ENCODE results near the gene PCDH1.

The PCDH1 gene

GRCh38 chr5:141873933-141874261 is 4.3 kb downstream of the PCDH1 start:
- DNase-seq (ENCODE audit: low spot score) = no peak

GRCh38 chr5:141872496-141873356 is 5.5 kb downstream of the PCDH1 start:
- no peak for DNase-seq (ENCODE audit: low spot score)

- DNase-seq (ENCODE audit: low spot score) = no peak
Measured at GRCh38 chr5:141871870-141872269, 6.3 kb downstream of the PCDH1 start.

- peak; percentile 68 for DNase-seq (ENCODE audit: low spot score)
Measured at GRCh38 chr5:141870871-141871270, 7.3 kb downstream of the PCDH1 start.

GRCh38 chr5:141870228-141870627 is 8.0 kb downstream of the PCDH1 start:
- peak; percentile 72 for DNase-seq (ENCODE audit: low spot score)

GRCh38 chr5:141869514-141869913 is 8.7 kb downstream of the PCDH1 start:
- peak; percentile 80 for DNase-seq (ENCODE audit: low spot score)

- DNase-seq (ENCODE audit: low spot score) = no peak
Measured at GRCh38 chr5:141869040-141869439, 9.2 kb downstream of the PCDH1 start.

- DNase-seq (ENCODE audit: low spot score) = no peak
Measured at GRCh38 chr5:141868541-141868940, 9.7 kb downstream of the PCDH1 start.

GRCh38 chr5:141867651-141868050 is 10.6 kb downstream of the PCDH1 start:
- no peak for DNase-seq (ENCODE audit: low spot score)

GRCh38 chr5:141867139-141867538 is 11.1 kb downstream of the PCDH1 start:
- no peak for DNase-seq (ENCODE audit: low spot score)

GRCh38 chr5:141866096-141866495 is 12.1 kb downstream of the PCDH1 start:
- peak; percentile 66 for DNase-seq (ENCODE audit: low spot score)

GRCh38 chr5:141865406-141865805 is 12.8 kb downstream of the PCDH1 start:
- no peak for DNase-seq (ENCODE audit: low spot score)

GRCh38 chr5:141864371-141865370 is 13.5 kb downstream of the PCDH1 start:
- peak; percentile 23 for DNase-seq (ENCODE audit: low spot score)

- no peak for DNase-seq (ENCODE audit: low spot score)
Measured at GRCh38 chr5:141863569-141864178, 14.5 kb downstream of the PCDH1 start.

- no peak for DNase-seq (ENCODE audit: low spot score)
Measured at GRCh38 chr5:141862936-141863543, 15.2 kb downstream of the PCDH1 start.

GRCh38 chr5:141861194-141861593 is 17.0 kb downstream of the PCDH1 start:
- DNase-seq (ENCODE audit: low spot score) = no peak

GRCh38 chr5:141858079-141858765 is 20.0 kb downstream of the PCDH1 start:
- no peak for DNase-seq (ENCODE audit: low spot score)

- no peak for DNase-seq (ENCODE audit: low spot score)
Measured at GRCh38 chr5:141857226-141857625, 21.0 kb downstream of the PCDH1 start.

GRCh38 chr5:141856037-141856790 is 22.0 kb downstream of the PCDH1 start:
- DNase-seq (ENCODE audit: low spot score) = no peak

- no peak for DNase-seq (ENCODE audit: low spot score)
Measured at GRCh38 chr5:141855265-141856036, 22.8 kb downstream of the PCDH1 start.
